ENCODE measurements around the gene KISS1R. TPM values are rescaled to one million over a fixed set of nuclear protein-coding genes. Genes with fewer than 3 reads are reported as not detected.

The KISS1R gene
- total RNA-seq, 1 donor from 2014 or later: 1.7 TPM

GRCh38 chr19:934865-935479 is 17.8 kb downstream of the KISS1R start:
- peaks cover 13% of the 10 kb centered on the region for H3K36me3 Mint-ChIP-seq (ENCODE audit: unreplicated experiment)
- H3K4me1 Mint-ChIP-seq (ENCODE audit: unreplicated experiment): peaks cover 44% of the 10 kb centered on the region
- no peaks in the 10 kb centered on the region for H3K9me3 Mint-ChIP-seq (ENCODE audit: unreplicated experiment)
- H3K27ac Mint-ChIP-seq (ENCODE audit: unreplicated experiment): peak overlapping the region; percentile 41
- DNase-seq (ENCODE audit: extremely low spot score, unreplicated experiment): no peak
- H3K4me3 Mint-ChIP-seq (ENCODE audit: unreplicated experiment): no peak overlapping the region
- no peak for TF ChIP-seq CTCF (IDR thresholded peaks at IDR 0.05)
- H3K27me3 Mint-ChIP-seq (ENCODE audit: unreplicated experiment): no peaks in the 10 kb centered on the region

GRCh38 chr19:936175-936546 is 19.0 kb downstream of the KISS1R start:
- TF ChIP-seq CTCF (IDR thresholded peaks at IDR 0.05): no peak
- no peak overlapping the region for H3K27ac Mint-ChIP-seq (ENCODE audit: unreplicated experiment)
- H3K36me3 Mint-ChIP-seq (ENCODE audit: unreplicated experiment): peaks cover 14% of the 10 kb centered on the region
- no peaks in the 10 kb centered on the region for H3K9me3 Mint-ChIP-seq (ENCODE audit: unreplicated experiment)
- peaks cover 47% of the 10 kb centered on the region for H3K4me1 Mint-ChIP-seq (ENCODE audit: unreplicated experiment)
- no peak for DNase-seq (ENCODE audit: extremely low spot score, unreplicated experiment)
- no peak overlapping the region for H3K4me3 Mint-ChIP-seq (ENCODE audit: unreplicated experiment)
- no peaks in the 10 kb centered on the region for H3K27me3 Mint-ChIP-seq (ENCODE audit: unreplicated experiment)

- H3K27ac Mint-ChIP-seq (ENCODE audit: unreplicated experiment): no peak overlapping the region
- H3K27me3 Mint-ChIP-seq (ENCODE audit: unreplicated experiment): no peaks in the 10 kb centered on the region
- no peak for DNase-seq (ENCODE audit: extremely low spot score, unreplicated experiment)
- no peak for TF ChIP-seq CTCF (IDR thresholded peaks at IDR 0.05)
- H3K4me3 Mint-ChIP-seq (ENCODE audit: unreplicated experiment): no peak overlapping the region
- H3K9me3 Mint-ChIP-seq (ENCODE audit: unreplicated experiment): no peaks in the 10 kb centered on the region
- peaks cover 43% of the 10 kb centered on the region for H3K4me1 Mint-ChIP-seq (ENCODE audit: unreplicated experiment)
- H3K36me3 Mint-ChIP-seq (ENCODE audit: unreplicated experiment): peaks cover 12% of the 10 kb centered on the region
Observed at GRCh38 chr19:937259-937694, 20.1 kb downstream of the KISS1R start.

GRCh38 chr19:938233-938923 is 21.2 kb downstream of the KISS1R start:
- no peak for DNase-seq (ENCODE audit: extremely low spot score, unreplicated experiment)
- no peak overlapping the region for H3K4me3 Mint-ChIP-seq (ENCODE audit: unreplicated experiment)
- peaks cover 34% of the 10 kb centered on the region for H3K4me1 Mint-ChIP-seq (ENCODE audit: unreplicated experiment)
- H3K9me3 Mint-ChIP-seq (ENCODE audit: unreplicated experiment): no peaks in the 10 kb centered on the region
- H3K36me3 Mint-ChIP-seq (ENCODE audit: unreplicated experiment): peaks cover 13% of the 10 kb centered on the region
- no peaks in the 10 kb centered on the region for H3K27me3 Mint-ChIP-seq (ENCODE audit: unreplicated experiment)
- no peak overlapping the region for H3K27ac Mint-ChIP-seq (ENCODE audit: unreplicated experiment)
- TF ChIP-seq CTCF (IDR thresholded peaks at IDR 0.05): no peak

GRCh38 chr19:939439-939838 is 22.3 kb downstream of the KISS1R start:
- no peak for TF ChIP-seq CTCF (IDR thresholded peaks at IDR 0.05)
- Mint-ChIP-seq H3K27me3 (ENCODE audit: unreplicated experiment) (no peaks in the 10 kb centered on the region), H3K27ac (ENCODE audit: unreplicated experiment) (no peak overlapping the region), H3K36me3 (ENCODE audit: unreplicated experiment) (peaks cover 15% of the 10 kb centered on the region), H3K9me3 (ENCODE audit: unreplicated experiment) (no peaks in the 10 kb centered on the region), H3K4me1 (ENCODE audit: unreplicated experiment) (peaks cover 24% of the 10 kb centered on the region), H3K4me3 (ENCODE audit: unreplicated experiment) (no peak overlapping the region)
- no peak for DNase-seq (ENCODE audit: extremely low spot score, unreplicated experiment)

Measured in osteocyte (in vitro differentiated cells).